Measurements from ENCODE around the gene MMP24OS.

GRCh38 chr20:35271073-35271882 lies 6.6 kb downstream of the MMP24OS start:
- no peak for TF ChIP-seq CTCF (conservative IDR thresholded peaks at IDR 0.05)
- TF ChIP-seq ZFX (IDR thresholded peaks at IDR 0.05) = no peak

All from C4-2B (cell line).